8988T (cell line): ENCODE results near the gene PTPRJ.

Source experiments
- DNase-seq: peaks from one replicate; pipeline ENCODE4 v3.0.0; 2011

PTPRJ gene

DNA sequence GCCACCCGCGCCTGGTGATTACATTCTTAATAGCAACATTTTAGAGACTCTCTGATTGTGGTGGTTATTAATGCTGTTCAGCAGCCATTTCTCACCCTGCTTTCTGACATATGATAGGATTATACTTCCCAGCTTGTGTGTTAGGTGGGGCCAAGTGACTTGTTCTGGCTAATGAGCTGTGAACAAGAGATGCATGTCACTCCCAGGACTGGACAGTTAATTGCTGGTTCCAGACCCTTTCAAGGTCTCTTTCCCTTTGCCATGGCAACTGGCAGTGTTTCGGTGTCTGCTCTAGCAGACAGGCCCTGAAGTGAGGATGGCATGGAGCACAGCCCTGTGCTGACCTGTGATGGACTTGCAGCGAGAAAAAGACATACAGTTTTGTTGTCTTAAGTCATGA, 8.9 kb upstream of the PTPRJ start:
- DNase-seq = no peak

DNA sequence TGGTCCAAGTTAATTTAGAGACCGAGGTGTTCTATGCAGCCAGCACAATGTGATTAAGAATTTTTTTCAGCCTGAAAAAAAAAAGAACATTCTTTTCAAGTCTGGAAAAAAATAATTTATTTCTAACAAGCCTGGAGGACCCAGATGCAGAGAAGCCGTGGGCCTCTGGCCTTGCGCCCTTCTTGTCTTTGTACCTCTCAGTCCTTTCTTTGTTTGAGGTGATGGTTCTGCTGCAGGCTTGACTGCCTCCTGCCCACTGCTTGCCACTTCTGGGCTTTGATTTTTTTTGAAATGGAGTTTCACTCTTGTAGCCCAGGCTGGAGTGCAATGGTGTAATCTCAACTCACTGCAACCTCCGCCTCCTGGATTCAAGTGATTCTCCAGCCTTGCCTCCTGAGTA, 7.2 kb upstream of the PTPRJ start:
- DNase-seq = no peak

DNA sequence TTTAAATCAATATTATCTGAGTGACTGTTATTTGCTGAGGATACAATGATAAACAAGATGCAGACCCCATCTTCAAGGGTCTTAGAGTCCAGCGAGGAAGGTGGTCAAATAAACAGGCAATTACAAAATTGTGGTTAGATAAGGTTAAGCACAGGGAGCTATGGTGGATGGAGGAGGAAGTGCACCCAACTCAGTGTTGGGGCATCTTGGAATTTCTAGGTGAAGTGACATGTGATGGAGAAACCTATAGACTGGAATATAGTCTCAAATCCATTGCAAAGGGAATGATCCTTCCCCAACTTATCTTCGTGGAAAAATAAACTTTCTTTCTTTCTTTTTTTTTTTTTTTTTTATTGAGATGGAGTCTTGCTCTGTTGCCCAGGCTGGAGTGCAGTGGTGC, 3.4 kb upstream of the PTPRJ start:
- no peak for DNase-seq

DNA sequence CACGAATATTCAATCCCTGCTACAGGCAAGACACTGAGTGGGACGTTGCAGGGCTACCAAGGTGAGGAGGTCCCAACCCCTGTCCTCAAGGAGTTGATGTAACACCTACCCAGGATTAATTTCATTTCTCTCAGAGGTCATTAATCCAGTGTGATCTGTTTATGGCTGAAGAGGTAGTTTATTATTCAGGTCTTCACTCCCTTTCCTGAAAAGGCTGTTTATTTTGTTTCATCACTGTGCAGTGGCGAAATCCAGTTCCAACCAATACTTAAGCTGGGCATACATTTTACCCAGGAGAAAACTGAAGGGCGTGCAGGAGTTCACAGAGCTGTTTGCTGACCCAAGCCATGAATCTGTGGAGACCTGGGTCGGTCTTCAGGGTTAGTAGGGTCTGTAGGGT, 2.7 kb upstream of the PTPRJ start:
- no peak for DNase-seq

GRCh38 chr11:47979378-47980087, 826 bp upstream of the PTPRJ start:
- no peak for DNase-seq

DNA sequence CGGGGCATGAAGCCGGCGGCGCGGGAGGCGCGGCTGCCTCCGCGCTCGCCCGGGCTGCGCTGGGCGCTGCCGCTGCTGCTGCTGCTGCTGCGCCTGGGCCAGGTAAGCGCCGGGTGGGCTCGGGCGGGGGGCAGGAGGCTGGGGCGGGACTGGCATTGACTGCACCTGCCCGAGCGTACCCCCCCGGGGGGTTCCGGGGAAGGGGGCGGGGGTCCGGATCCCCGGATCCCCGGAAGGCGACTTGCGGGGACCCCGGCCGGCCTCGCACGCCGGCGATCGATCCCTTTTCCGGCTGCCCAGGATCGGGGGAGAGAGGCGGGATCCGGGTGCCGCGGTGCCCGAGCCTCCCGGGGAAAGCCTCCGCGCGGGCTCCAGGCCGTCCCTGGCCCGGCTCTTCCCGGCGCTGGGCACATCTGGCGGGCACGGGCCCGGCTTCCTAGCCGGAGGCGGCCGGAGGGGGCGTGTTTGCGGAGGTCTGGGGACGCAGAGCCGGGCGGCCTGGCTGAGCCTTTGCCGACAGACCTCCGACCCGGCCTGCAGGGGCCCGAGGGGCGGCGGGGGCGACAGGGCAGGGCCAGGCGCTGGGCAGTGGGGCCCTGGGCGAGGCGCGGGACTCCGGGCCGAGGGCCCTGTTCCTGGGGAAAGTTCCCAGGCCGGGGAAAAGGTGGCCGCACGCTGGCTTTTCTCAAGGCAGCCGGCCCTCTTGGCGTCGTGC, 705 bp downstream of the PTPRJ start:
- DNase-seq = peak; percentile 83

DNA sequence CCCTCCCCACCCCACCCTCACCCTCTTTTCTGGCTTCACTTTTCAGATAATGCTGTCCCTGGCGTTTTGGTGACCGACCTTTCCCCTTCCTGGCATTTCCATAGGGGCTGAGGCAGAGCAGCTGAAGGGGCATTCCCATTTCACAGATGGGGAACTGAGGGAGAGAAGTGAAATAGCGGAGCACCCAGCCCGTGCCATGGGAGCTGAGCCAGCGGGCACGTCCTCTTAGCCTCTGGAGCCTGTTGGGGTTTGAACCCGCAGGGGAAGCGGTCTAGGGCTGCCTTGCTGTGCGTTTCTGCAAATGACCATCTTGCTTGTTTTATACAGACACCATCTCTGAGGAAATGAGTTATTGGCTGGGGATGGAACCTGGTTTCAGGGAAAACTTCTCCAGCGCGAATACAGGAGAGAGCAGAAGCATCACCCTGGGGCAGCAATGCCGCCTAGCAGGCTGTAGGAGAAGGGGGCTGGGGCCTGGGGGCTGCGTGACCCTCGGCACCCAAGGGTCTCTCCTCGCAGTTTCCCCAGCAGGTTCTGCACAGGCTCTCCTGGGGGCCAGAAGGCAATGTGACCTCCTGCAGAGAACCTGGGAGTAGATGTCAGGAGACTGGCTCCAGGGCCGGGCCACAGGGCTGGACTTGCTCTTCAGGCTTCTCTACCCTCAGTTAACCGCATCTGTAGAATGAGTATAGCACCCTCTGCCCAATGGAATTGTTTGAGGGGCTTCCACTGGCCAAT, 1.5 kb downstream of the PTPRJ start:
- DNase-seq = no peak

GRCh38 chr11:47982616-47983015, 2.3 kb downstream of the PTPRJ start:
- DNase-seq = no peak

DNA sequence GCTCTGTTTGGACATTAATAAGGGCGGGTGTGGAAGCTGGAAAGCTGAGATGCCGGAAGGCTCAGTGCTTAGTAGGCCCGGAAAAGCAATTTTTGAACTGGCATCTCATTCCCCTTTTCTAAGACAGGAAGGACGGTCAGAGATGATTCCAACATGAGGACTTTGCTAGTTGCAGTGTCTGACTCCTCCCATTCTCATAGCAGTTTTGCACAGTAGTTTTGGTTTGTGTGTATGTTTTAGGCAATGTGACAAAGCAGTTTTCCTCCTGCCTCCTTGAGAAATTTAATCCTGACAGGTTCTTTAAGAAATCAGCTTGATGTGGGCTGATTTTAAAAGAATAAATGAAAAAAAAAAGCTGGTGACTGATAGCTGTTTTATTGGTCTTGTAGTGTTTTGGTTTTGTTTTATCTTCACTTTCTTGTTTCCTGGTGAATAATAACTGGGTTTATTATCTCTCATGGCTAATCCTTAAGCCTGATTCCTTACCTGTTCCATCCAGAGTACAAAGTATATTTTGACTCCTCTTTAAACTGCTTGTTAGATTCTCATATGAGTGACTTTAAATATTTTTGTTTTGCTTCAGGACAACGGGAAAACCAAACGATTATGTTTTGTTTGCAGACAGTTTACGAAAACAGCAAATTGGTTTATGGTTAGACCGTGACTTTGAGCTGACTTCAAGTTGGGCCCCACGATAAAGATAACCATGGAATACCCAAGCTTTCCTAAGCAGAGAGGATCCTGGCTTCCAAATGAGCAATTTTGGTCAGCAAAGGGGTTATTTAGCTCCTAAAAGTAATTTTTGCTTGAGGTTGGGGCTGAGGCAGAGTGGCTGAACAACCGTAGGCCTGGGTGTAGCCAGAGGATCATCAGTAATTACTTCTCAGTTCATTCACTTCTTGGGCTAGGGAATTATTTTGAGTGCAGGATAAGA, 3.4 kb downstream of the PTPRJ start:
- DNase-seq = no peak

DNA sequence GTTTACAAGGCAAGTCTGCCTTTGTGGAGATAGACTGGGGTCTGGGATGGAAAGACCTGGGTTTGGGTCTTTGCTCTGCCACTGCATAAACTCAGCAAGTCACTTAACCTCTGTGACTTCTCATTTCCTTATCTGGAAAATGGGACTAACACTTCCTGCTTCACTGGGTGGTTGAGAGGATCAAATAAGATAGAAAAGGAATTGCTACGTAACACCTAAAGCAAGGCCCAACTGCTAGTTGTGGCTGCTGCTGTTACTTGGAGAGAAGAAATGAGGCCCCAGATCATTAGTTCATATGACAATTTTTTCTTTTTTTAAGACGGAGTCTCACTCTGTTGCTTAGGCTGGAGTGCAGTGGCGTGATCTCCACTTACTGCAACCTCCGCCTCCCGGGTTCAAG, 5.9 kb downstream of the PTPRJ start:
- no peak for DNase-seq

DNA sequence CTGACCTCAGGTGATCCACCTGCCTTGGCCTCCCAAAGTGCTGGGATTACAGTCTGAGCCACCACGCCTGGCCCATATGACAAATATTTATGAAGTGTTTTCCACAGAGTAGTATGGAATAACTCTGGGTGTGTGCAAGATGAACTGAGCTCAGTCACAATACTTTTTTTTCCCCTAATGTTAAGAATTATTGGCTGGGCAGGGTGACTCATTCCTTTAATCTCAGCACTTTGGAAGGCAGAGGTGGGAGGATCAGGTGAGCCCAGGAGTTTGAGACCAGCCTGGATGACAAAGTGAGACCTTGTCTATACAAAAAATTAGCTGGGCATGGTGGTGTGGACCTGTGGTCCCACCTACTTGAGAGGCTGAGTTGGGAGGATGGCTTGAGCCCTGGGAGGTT, 6.4 kb downstream of the PTPRJ start:
- DNase-seq = no peak

DNA sequence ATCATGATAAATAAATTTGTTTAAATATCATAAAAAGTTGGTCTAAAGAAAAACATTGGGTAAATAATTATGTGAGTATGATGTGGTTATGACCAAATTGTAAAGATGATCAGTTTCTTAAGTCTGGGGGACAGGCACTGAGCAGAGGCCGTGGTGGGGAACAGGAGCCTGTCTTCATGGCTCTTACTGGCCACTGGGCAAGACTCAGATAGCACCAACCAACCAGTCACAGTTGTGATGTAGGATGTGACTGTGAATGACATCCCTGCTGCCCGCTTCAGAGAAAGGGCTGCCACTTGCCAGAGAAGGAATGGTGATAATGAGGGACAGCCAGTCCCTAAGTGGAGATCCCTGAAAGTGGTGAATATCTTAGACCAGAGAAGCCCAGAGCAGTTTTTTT, 7.0 kb downstream of the PTPRJ start:
- DNase-seq = no peak

DNA sequence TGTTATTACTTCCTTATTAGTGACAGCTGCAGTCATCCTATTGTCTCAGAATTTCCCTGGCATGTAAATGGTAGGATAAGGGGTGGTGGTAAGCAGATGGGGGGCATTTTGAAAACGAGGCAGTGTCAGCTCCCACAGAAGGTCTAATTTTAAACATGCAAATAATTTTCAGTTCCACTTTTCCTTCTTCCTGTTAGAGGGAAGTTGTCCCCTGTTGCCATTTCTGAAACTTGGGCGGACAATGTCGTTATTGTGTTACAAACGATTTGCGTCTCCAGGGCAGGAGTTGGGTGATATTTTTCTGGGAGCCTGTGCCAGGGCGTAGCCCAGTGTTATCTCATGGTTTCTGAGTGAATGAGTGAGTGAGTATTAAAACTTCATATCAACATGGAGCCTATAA, 7.4 kb downstream of the PTPRJ start:
- DNase-seq = no peak

GRCh38 chr11:47989779-47990178, 9.4 kb downstream of the PTPRJ start:
- DNase-seq = no peak

GRCh38 chr11:47991266-47991830, 11.0 kb downstream of the PTPRJ start:
- no peak for DNase-seq

GRCh38 chr11:47991894-47992293, 11.5 kb downstream of the PTPRJ start:
- DNase-seq = no peak

DNA sequence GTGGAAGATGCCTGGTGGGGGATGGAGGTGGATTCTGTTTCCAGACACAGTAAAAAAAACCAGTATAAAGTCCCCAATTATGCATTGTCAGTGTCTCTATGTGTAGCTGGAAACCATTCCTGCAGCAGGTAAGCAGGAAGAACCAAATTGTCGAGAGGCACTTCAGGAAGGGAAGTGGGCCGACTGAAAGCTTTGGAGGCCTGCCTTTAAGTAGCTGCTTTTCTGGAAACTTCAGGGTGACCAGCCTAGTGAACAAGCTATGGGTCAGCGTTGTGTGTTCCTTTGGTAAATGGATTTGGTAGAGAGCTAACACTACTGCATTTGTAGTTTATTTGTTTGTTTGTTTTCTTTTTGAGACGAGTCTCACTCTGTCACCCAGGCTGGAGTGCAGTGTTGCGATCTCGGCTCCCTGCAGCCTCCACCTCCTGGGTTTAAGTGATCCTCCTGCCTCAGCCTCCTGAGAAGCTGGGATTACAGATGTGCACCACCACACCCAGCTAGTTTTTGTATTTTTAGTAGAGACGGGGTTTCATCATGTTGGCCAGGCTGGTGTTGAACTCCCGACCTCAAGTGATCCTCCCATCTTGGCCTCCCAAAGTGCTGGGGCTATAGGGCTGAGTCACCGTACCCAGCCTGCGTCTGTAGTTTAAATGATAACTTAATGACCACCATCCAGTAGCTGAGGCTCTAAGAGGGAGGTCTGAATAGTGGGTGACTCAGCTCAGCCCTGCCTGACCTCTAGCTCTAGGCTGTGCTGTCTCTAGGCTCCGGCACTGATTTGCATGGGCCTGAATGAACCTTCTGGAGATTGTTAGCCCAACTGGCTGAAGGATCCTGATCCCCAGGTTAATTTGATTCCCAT, 12.8 kb downstream of the PTPRJ start:
- DNase-seq = no peak

DNA sequence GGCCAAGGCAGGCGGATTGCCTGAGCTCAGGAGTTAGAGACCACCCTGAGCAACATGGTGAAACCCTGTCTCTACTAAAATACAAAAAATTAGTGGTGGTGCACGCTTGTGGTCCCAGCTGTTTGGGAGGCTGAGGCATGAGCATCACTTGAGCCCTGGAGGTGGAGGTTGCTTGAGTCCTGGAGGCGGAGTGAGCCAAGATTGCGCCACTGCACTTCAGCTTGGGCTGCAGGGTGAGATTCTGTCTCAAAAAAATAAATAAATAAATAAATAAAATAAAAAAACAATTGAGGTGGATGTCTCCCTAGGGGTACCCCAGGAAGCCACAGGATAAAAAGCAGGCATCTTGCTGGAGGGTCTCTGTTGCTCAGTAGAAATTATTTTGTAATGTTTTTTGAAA, 14.1 kb downstream of the PTPRJ start:
- DNase-seq = no peak

DNA sequence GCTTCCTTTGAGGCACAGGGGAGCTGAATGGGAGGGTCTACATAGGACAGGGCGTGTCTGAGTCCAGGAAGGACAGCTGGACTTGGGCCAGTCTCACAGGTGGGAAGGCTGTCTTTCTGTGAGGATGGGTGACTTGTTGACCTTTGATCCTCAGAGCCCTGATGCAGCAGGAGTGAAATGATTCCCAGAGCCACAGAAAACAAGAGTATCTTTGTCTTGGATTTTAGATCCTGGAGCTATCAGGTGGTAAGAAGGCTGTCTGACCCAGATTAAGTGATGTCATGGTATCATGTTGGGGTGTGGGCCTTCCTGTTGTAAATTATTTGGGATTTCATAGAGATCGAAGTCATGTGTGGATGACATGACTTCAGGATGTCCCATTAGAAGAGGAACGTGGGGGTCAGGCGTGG, 15.0 kb downstream of the PTPRJ start:
- no peak for DNase-seq

GRCh38 chr11:47997063-47998053, 17.0 kb downstream of the PTPRJ start:
- no peak for DNase-seq
